Right atrium auricular region (tissue), 2 donors: ENCODE data around the gene SIGLEC1. TPM values are rescaled to one million over a fixed set of nuclear protein-coding genes. Genes with fewer than 3 reads are reported as not detected.

Experiments used
- DNase-seq: peaks from one replicate; pipeline ENCODE4 v3.0.0-alpha.2; 2019; ENCODE audit warnings: low spot score
- H3K27ac ChIP-seq, 2 donors: fragments of 200-600 bp; sonication (generic); 1 replicate in 1 of 2; 2 replicates in 1 of 2; pipeline ENCODE4 v1.5.1; 2016 to 2019
- H3K27me3 ChIP-seq, 2 donors: fragments of 200-600 bp; sonication (generic); one replicate each; pipeline versions ENCODE4 v1.5.1 to v1.6.0; 2017 to 2019
- H3K36me3 ChIP-seq: fragments of 200-600 bp; sonication (generic); one replicate; pipeline ENCODE4 v1.5.1; 2016
- H3K4me1 ChIP-seq, 2 donors: fragments of 200-600 bp; sonication (generic); one replicate each; pipeline versions ENCODE4 v1.5.1 to v1.6.0; 2017 to 2019
- H3K4me3 ChIP-seq, 2 donors: fragments of 200-600 bp; sonication (generic); 1 replicate in 1 of 2; 2 replicates in 1 of 2; pipeline ENCODE4 v1.5.1; 2017 to 2019; ENCODE audit warnings: mild to moderate bottlenecking in 1 of 2, moderate library complexity in 1 of 2
- H3K9me3 ChIP-seq, 2 donors: fragments of 200-600 bp; sonication (generic); one replicate each; pipeline ENCODE4 v1.5.1; 2019
- total RNA-seq, 2 donors: library from RNA; depleted of rRNA; stranded (reverse); fragments of >200 nt; gene quantifications; one replicate each; pipeline ENCODE4 v1.1.0, GENCODE V29; 2016
- TF ChIP-seq, protein P1 (sequence below), 2 donors: fragments of 200-600 bp; sonication (generic); IDR thresholded peaks; one replicate each; pipeline ENCODE4 v1.5.1; 2019; ENCODE audit warnings: antibody characterized with exemption in 2 of 2

The SIGLEC1 gene
- total RNA-seq, 2 donors from 2014 or later, result 3.2 to 3.9 TPM

DNA sequence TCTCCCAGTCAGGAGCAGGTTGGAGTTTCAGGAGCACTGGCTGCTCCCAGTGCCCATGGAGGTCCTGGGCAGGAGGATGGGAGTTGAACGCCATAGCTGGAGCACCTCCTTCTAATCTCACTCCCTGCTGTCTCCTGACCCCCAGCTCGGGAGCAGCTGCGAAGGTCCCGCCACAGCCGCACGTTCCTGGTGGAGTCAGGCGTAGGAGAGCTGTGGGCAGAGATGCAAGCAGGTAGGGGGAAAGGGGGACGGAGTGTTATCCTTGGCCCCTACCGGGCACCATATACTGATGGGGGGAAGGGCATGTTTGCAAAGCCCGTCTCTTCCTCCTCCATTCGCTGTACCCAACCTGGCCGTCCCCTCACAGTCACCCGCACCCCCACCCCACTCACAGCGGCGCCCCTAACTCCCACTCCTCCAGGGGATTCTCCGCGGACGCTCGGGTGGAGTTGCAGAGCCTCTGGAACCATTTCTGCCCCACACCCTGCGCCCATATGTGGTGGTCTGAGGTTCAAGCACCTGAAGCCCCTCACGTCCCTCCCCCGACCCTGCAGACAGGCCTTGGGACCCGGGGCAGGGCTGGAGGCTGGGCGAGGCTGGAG is 36.8 kb upstream of the SIGLEC1 start:
- no peak overlapping the region for H3K27ac ChIP-seq
- no peak for DNase-seq
- peaks cover 0 to 40% of the 10 kb centered on the region in 2 donors for H3K4me1 ChIP-seq
- TF ChIP-seq, protein P1, sequence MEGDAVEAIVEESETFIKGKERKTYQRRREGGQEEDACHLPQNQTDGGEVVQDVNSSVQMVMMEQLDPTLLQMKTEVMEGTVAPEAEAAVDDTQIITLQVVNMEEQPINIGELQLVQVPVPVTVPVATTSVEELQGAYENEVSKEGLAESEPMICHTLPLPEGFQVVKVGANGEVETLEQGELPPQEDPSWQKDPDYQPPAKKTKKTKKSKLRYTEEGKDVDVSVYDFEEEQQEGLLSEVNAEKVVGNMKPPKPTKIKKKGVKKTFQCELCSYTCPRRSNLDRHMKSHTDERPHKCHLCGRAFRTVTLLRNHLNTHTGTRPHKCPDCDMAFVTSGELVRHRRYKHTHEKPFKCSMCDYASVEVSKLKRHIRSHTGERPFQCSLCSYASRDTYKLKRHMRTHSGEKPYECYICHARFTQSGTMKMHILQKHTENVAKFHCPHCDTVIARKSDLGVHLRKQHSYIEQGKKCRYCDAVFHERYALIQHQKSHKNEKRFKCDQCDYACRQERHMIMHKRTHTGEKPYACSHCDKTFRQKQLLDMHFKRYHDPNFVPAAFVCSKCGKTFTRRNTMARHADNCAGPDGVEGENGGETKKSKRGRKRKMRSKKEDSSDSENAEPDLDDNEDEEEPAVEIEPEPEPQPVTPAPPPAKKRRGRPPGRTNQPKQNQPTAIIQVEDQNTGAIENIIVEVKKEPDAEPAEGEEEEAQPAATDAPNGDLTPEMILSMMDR (IDR thresholded peaks at IDR 0.05), result no peak
- H3K4me3 ChIP-seq, result peak overlapping the region in 1 of 2 donors; percentile 20
- no peaks in the 10 kb centered on the region for H3K27me3 ChIP-seq
- no peaks in the 10 kb centered on the region for H3K36me3 ChIP-seq
- no peaks in the 10 kb centered on the region for H3K9me3 ChIP-seq

DNA sequence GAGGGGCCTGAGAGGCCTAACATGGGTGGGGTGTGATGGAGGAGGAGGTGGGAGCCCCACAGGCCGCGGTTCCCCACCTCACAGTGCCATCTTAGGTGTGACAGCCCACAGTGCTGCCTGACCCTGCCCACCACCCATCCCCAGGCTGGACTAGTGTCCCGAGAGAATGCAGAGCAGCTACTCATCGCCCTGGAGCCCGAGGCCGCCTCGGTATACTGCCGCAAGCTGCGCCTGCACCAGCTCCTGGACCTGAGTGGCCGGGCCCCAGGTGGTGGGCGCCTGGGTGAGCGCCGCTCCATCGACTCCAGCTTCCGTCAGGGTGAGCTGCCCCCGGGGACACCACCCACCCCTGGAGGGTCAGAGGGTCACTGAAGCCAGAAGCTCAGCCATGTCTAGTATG is 35.7 kb upstream of the SIGLEC1 start:
- DNase-seq, result no peak
- H3K27ac ChIP-seq, result no peak overlapping the region
- H3K9me3 ChIP-seq, result no peaks in the 10 kb centered on the region
- TF ChIP-seq, protein P1 (IDR thresholded peaks at IDR 0.05), result no peak
- peaks cover 0 to 41% of the 10 kb centered on the region in 2 donors for H3K4me1 ChIP-seq
- H3K4me3 ChIP-seq, result no peak overlapping the region
- no peaks in the 10 kb centered on the region for H3K36me3 ChIP-seq
- H3K27me3 ChIP-seq, result no peaks in the 10 kb centered on the region

DNA sequence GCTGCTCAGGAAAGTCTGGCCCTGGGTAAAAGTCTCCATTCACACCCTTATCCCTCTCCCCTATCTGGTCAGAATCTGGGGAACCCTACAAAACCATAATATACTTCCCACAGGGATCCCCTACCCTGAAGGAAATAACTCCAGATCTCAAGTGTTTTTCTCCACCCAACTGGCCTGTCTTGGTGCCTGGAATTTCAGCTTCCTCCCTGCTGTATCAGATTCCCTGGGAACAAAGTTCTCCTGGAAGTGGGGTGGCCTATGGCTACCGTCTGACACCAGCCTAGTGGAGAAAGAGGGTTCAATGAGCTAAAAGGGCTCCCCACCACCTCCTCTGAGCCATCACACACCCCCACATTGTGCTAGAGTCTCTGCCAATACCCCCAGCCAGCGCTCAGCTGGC is 35.1 kb upstream of the SIGLEC1 start:
- Histone ChIP-seq H3K27ac (no peak overlapping the region), H3K4me1 (peaks cover 0 to 36% of the 10 kb centered on the region in 2 donors), H3K9me3 (no peaks in the 10 kb centered on the region), H3K4me3 (no peak overlapping the region), H3K36me3 (no peaks in the 10 kb centered on the region), H3K27me3 (no peaks in the 10 kb centered on the region)
- DNase-seq, result no peak
- TF ChIP-seq, protein P1 (IDR thresholded peaks at IDR 0.05), result no peak

DNA sequence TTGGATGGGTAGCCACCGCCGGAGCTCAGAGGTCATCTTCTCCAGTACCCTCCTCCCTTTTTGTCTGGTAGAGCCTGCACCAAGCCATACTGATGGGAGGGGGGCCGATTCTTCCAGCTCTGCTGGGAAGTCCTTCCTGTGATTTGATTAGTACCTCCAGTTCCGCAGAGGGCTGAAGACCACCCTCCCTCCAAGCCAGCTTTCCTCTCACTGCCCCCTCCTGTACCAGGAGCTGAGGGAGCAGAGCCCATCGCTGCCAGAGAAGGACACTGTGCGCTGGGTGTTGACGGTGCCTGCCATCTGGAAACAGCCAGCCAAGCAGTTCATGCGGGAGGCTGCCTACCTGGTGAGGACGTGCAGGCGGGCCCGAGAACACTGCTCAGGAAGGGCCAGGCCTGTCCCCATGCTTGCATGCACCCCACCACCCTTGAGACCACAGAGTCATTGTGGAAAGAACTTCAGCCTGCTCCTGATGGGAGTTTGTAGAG is 33.3 kb upstream of the SIGLEC1 start:
- Histone ChIP-seq H3K36me3 (no peaks in the 10 kb centered on the region), H3K4me3 (peak overlapping the region in 1 of 2 donors; percentile 2), H3K4me1 (peaks cover 0 to 27% of the 10 kb centered on the region in 2 donors), H3K27me3 (no peaks in the 10 kb centered on the region), H3K27ac (no peak overlapping the region), H3K9me3 (no peaks in the 10 kb centered on the region)
- no peak for DNase-seq
- TF ChIP-seq, protein P1 (IDR thresholded peaks at IDR 0.05), result no peak

DNA sequence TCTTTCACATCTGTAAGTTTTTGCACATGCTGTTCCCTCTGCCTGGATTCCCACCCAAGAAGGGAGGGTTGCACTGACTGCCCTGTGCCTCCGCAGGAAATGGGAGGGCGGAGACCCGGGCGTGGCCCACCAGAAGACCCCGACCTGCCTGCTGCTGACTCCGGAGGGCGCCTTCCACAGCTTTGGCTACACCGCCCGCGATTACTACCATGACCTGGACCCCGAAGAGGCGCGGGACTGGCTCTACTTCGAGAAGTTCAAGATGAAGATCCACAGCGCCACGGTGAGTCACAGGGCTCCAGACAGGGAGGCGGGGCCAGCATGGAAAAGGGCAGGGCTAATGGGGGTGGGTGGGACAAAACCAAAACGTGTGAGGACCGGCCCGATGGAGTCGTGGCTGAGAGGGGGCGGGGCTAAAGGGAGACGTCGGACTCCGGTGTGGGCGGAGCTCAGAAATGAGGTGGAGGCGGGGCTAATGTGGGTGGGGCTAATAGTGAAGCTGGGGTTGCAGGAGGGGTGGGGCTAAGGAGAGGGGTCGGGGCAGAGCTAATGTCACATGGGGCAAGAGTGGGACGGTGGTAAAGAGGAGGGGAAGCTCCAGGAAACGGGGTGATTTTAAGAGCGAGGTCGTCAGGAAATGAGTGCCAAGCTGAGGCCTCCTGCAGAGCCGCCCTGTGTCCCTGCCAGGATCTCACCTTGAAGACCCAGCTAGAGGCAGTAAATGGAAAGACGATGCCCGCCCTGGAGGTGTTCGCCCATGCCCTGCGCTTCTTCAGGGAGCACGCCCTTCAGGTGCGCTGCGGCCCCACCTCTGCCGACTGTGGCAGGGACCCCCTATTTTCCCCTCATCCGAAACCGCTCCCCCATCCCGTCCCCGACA is 32.6 kb upstream of the SIGLEC1 start:
- TF ChIP-seq, protein P1 (IDR thresholded peaks at IDR 0.05), result no peak
- peaks cover 0 to 31% of the 10 kb centered on the region in 2 donors for H3K4me1 ChIP-seq
- DNase-seq, result peak; percentile 70
- no peaks in the 10 kb centered on the region for H3K9me3 ChIP-seq
- H3K27ac ChIP-seq, result no peak overlapping the region
- no peaks in the 10 kb centered on the region for H3K36me3 ChIP-seq
- H3K27me3 ChIP-seq, result no peaks in the 10 kb centered on the region
- H3K4me3 ChIP-seq, result peak overlapping the region in 1 of 2 donors; percentile 2
